Suprapubic skin (tissue), 4 donors: ENCODE measurements around the gene UNC93A. TPM values are rescaled to one million over a fixed set of nuclear protein-coding genes. Genes with fewer than 3 reads are reported as not detected.
A peak's percentile ranks its signal among the peaks of the same experiment; 100 is the strongest.

Source experiments
- DNase-seq, 2 donors: peaks; one replicate each; pipeline ENCODE4 v3.0.0-alpha.2; 2019; ENCODE audit warnings: low spot score in 2 of 2
- H3K27ac ChIP-seq: fragments of 200-600 bp; sonication (generic); one replicate; pipeline ENCODE4 v1.5.1; 2019
- H3K27me3 ChIP-seq: fragments of 200-600 bp; sonication (generic); one replicate; pipeline ENCODE4 v1.5.1; 2019
- H3K36me3 ChIP-seq: fragments of 200-600 bp; sonication (generic); one replicate; pipeline ENCODE4 v1.5.1; 2019
- H3K4me1 ChIP-seq: fragments of 200-600 bp; sonication (generic); one replicate; pipeline ENCODE4 v1.5.1; 2019
- H3K4me3 ChIP-seq: fragments of 200-600 bp; sonication (generic); one replicate; pipeline ENCODE4 v1.5.1; 2019; ENCODE audit warnings: mild to moderate bottlenecking
- H3K9me3 ChIP-seq: fragments of 200-600 bp; sonication (generic); one replicate; pipeline ENCODE4 v1.5.1; 2019
- CTCF ChIP-seq, 2 donors: fragments of 200-600 bp in 1 of 2; fragments of 450-650 bp in 1 of 2; sonication (generic) in 1 of 2; IDR thresholded peaks; one replicate each; pipeline ENCODE4 v1.5.1; 2016 to 2019; ENCODE audit warnings: antibody characterized with exemption in 2 of 2, mild to moderate bottlenecking in 1 of 2, moderate library complexity in 1 of 2
- EP300 ChIP-seq: sonication (generic); formaldehyde crosslinking; IDR thresholded peaks from one replicate; pipeline ENCODE4 v1.6.1; 2017; ENCODE audit warnings: antibody characterized with exemption
- POLR2A ChIP-seq, 2 donors: fragments of 450-650 bp; IDR thresholded peaks; one replicate each; pipeline ENCODE4 v1.6.1; 2017; ENCODE audit warnings: antibody characterized with exemption in 2 of 2, mild to moderate bottlenecking in 2 of 2, moderate library complexity in 2 of 2
- POLR2AphosphoS5 ChIP-seq, 3 donors: sonication (generic); formaldehyde crosslinking; IDR thresholded peaks; one replicate each; pipeline ENCODE4 v1.6.1; 2017; ENCODE audit warnings: antibody characterized with exemption in 3 of 3
- WGBS: methylation state at CpG from one replicate; pipeline ENCODE4 v1.1.5; 2018; 5-methylcytosine and 5-hydroxymethylcytosine counted together
- total RNA-seq, 4 donors: library from RNA; depleted of rRNA; stranded (reverse); fragments of >200 nt; gene quantifications; one replicate each; pipeline ENCODE4 v1.1.0, GENCODE V29; 2016

UNC93A gene
- total RNA-seq, 4 donors from 2014 or later, result 16.1 to 41.7 (median 30.2) TPM

DNA sequence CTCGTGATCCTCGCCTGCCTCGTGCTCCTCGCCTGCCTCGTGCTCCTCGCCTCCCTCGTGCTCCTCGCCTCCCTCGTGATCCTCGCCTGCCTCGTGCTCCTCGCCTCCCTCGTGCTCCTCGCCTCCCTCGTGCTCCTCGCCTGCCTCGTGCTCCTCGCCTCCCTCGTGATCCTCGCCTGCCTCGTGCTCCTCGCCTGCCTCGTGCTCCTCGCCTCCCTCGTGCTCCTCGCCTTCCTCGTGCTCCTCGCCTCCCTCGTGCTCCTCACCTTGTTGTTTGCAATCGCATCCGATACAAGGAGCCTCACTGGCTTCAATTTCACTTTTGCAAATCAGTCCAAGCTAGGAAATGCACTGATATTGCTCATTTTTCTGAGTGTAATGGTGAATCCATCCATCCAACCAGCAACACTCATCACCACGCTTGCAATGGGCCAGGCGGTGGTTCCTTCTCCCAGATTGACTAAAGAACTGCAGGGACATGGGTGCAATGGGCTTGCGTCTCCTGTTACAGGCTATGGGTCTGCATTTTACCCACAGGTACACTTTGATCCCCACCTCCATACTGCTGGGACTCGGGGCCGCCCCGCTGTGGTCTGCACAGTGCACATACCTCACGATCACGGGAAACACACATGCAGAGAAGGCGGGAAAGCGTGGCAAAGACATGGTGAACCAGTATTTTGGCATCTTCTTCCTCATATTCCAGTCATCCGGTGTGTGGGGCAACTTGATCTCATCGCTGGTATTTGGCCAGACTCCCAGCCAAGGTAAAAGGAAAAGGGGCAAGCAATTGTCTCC is 4.6 kb downstream of the UNC93A start:
- Histone ChIP-seq H3K36me3 (no peaks in the 10 kb centered on the region), H3K27me3 (peaks cover 31% of the 10 kb centered on the region), H3K4me3 (no peak overlapping the region), H3K9me3 (no peaks in the 10 kb centered on the region), H3K27ac (no peak overlapping the region), H3K4me1 (no peaks in the 10 kb centered on the region)
- WGBS, result 92% methylated on average over 39 of the region's 43 CpGs
- DNase-seq, result peak in 1 of 2 donors; percentile 50
- TF ChIP-seq EP300 (no peak), CTCF (IDR thresholded peaks at IDR 0.05) (no peak), POLR2AphosphoS5 (IDR thresholded peaks at IDR 0.05) (no peak)

- TF ChIP-seq POLR2AphosphoS5 (IDR thresholded peaks at IDR 0.05), result no peak
- no peak overlapping the region for H3K4me3 ChIP-seq
- H3K4me1 ChIP-seq, result no peaks in the 10 kb centered on the region
- WGBS, result 92% methylated on average over 5 of the region's 5 CpGs
- no peak overlapping the region for H3K27ac ChIP-seq
- no peaks in the 10 kb centered on the region for H3K9me3 ChIP-seq
- no peaks in the 10 kb centered on the region for H3K36me3 ChIP-seq
- peak in 1 of 2 donors; percentile 58 for DNase-seq
- peaks cover 31% of the 10 kb centered on the region for H3K27me3 ChIP-seq
Measured at GRCh38 chr6:167296293-167296690, 5.2 kb downstream of the UNC93A start.

- no peaks in the 10 kb centered on the region for H3K4me1 ChIP-seq
- H3K9me3 ChIP-seq, result no peaks in the 10 kb centered on the region
- H3K27ac ChIP-seq, result no peak overlapping the region
- 89% methylated on average over 7 of the region's 7 CpGs for WGBS
- no peak for TF ChIP-seq POLR2AphosphoS5 (IDR thresholded peaks at IDR 0.05)
- TF ChIP-seq CTCF (IDR thresholded peaks at IDR 0.05), result no peak
- no peak for TF ChIP-seq EP300
- no peak for TF ChIP-seq POLR2A (IDR thresholded peaks at IDR 0.05)
- no peak overlapping the region for H3K4me3 ChIP-seq
- no peaks in the 10 kb centered on the region for H3K36me3 ChIP-seq
- H3K27me3 ChIP-seq, result peaks cover 31% of the 10 kb centered on the region
- DNase-seq, result no peak
Measured at GRCh38 chr6:167296902-167297301, 5.8 kb downstream of the UNC93A start.

- Histone ChIP-seq H3K27me3 (peaks cover 18% of the 10 kb centered on the region), H3K27ac (no peak overlapping the region), H3K9me3 (no peaks in the 10 kb centered on the region), H3K4me3 (no peak overlapping the region), H3K36me3 (no peaks in the 10 kb centered on the region), H3K4me1 (no peaks in the 10 kb centered on the region)
- no peak for TF ChIP-seq POLR2AphosphoS5 (IDR thresholded peaks at IDR 0.05)
- no peak for TF ChIP-seq CTCF (IDR thresholded peaks at IDR 0.05)
- TF ChIP-seq POLR2A (IDR thresholded peaks at IDR 0.05), result no peak
- no peak for TF ChIP-seq EP300
- 78% methylated on average over 4 of the region's 4 CpGs for WGBS
- no peak for DNase-seq
Measured at GRCh38 chr6:167298127-167298526, 7.0 kb downstream of the UNC93A start.

- no peak for TF ChIP-seq POLR2A (IDR thresholded peaks at IDR 0.05)
- no peak for TF ChIP-seq CTCF (IDR thresholded peaks at IDR 0.05)
- TF ChIP-seq POLR2AphosphoS5 (IDR thresholded peaks at IDR 0.05), result no peak
- no peak for TF ChIP-seq EP300
- Histone ChIP-seq H3K4me1 (no peaks in the 10 kb centered on the region), H3K36me3 (no peaks in the 10 kb centered on the region), H3K27me3 (peaks cover 14% of the 10 kb centered on the region), H3K9me3 (no peaks in the 10 kb centered on the region), H3K4me3 (no peak overlapping the region), H3K27ac (no peak overlapping the region)
- peak; percentile 33 to 63 for DNase-seq
- 74% methylated on average over 15 of the region's 16 CpGs for WGBS
Measured at GRCh38 chr6:167299641-167300308, 8.7 kb downstream of the UNC93A start.
